Right atrium auricular region (tissue), 2 donors: ENCODE results near the gene THUMPD2. TPM values are rescaled to one million over a fixed set of nuclear protein-coding genes. Genes with fewer than 3 reads are reported as not detected.

Experiments used
- DNase-seq: peaks from one replicate; pipeline ENCODE4 v3.0.0-alpha.2; 2019; ENCODE audit warnings: low spot score
- H3K27ac ChIP-seq, 2 donors: fragments of 200-600 bp; sonication (generic); 1 replicate in 1 of 2; 2 replicates in 1 of 2; pipeline ENCODE4 v1.5.1; 2016 to 2019
- H3K27me3 ChIP-seq, 2 donors: fragments of 200-600 bp; sonication (generic); one replicate each; pipeline versions ENCODE4 v1.5.1 to v1.6.0; 2017 to 2019
- H3K36me3 ChIP-seq: fragments of 200-600 bp; sonication (generic); one replicate; pipeline ENCODE4 v1.5.1; 2016
- H3K4me1 ChIP-seq, 2 donors: fragments of 200-600 bp; sonication (generic); one replicate each; pipeline versions ENCODE4 v1.5.1 to v1.6.0; 2017 to 2019
- H3K4me3 ChIP-seq, 2 donors: fragments of 200-600 bp; sonication (generic); 1 replicate in 1 of 2; 2 replicates in 1 of 2; pipeline ENCODE4 v1.5.1; 2017 to 2019; ENCODE audit warnings: mild to moderate bottlenecking in 1 of 2, moderate library complexity in 1 of 2
- H3K9me3 ChIP-seq, 2 donors: fragments of 200-600 bp; sonication (generic); one replicate each; pipeline ENCODE4 v1.5.1; 2019
- total RNA-seq, 2 donors: library from RNA; depleted of rRNA; stranded (reverse); fragments of >200 nt; gene quantifications; one replicate each; pipeline ENCODE4 v1.1.0, GENCODE V29; 2016
- TF ChIP-seq, protein P1 (sequence below), 2 donors: fragments of 200-600 bp; sonication (generic); IDR thresholded peaks; one replicate each; pipeline ENCODE4 v1.5.1; 2019; ENCODE audit warnings: antibody characterized with exemption in 2 of 2

THUMPD2 gene
- total RNA-seq, 2 donors from 2014 or later = 5.9 to 9.4 TPM

DNA sequence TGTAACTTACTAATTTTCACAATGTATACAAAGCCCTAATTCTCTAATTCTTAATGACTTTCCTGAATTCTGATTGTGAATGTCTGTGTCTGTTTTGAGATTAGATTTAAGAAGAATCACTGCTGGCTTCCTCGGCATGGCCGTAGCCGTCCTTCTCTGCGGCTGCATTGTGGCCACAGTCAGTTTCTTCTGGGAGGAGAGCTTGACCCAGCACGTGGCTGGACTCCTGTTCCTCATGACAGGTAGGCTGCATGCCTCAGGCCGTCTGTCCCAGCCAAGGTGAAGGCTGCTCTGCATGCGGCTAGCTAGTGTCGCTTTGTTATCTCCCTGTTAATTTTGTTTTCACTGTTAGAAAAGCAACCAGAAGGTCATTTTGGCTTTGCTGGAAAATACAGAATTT lies 72.1 kb downstream of the THUMPD2 start:
- no peak overlapping the region for H3K27ac ChIP-seq
- H3K4me3 ChIP-seq = no peak overlapping the region
- H3K9me3 ChIP-seq = peaks cover 4 to 6% of the 10 kb centered on the region in 2 donors
- H3K36me3 ChIP-seq = no peaks in the 10 kb centered on the region
- no peak for DNase-seq
- no peaks in the 10 kb centered on the region for H3K4me1 ChIP-seq
- H3K27me3 ChIP-seq = no peaks in the 10 kb centered on the region
- TF ChIP-seq, protein P1, sequence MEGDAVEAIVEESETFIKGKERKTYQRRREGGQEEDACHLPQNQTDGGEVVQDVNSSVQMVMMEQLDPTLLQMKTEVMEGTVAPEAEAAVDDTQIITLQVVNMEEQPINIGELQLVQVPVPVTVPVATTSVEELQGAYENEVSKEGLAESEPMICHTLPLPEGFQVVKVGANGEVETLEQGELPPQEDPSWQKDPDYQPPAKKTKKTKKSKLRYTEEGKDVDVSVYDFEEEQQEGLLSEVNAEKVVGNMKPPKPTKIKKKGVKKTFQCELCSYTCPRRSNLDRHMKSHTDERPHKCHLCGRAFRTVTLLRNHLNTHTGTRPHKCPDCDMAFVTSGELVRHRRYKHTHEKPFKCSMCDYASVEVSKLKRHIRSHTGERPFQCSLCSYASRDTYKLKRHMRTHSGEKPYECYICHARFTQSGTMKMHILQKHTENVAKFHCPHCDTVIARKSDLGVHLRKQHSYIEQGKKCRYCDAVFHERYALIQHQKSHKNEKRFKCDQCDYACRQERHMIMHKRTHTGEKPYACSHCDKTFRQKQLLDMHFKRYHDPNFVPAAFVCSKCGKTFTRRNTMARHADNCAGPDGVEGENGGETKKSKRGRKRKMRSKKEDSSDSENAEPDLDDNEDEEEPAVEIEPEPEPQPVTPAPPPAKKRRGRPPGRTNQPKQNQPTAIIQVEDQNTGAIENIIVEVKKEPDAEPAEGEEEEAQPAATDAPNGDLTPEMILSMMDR (IDR thresholded peaks at IDR 0.05) = no peak

GRCh38 chr2:39706312-39706711 lies 72.7 kb downstream of the THUMPD2 start:
- Histone ChIP-seq H3K27ac (no peak overlapping the region), H3K27me3 (no peaks in the 10 kb centered on the region), H3K4me1 (no peaks in the 10 kb centered on the region), H3K4me3 (no peak overlapping the region), H3K9me3 (peaks cover 5 to 12% of the 10 kb centered on the region in 2 donors), H3K36me3 (no peaks in the 10 kb centered on the region)
- TF ChIP-seq, protein P1 (IDR thresholded peaks at IDR 0.05) = no peak
- DNase-seq = no peak

DNA sequence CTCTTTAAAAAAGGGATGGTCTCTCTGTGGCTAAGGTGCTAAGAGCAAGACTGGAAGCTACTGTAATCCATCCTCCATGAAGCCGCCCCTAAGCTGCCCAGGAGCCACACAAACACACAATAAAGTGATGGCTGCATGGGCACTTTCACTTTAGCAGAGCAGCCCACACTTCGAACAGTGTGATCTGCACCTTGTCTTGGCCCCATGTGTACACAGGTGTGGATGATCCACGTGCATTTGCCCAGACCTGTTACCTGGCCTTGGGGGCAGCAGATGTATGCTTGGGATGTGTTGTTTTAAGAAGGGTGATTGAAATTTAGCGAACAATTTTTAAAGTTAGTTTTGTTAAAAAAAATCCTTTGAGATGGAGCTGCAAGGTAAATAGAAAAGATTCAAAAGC lies 73.4 kb downstream of the THUMPD2 start:
- Histone ChIP-seq H3K36me3 (no peaks in the 10 kb centered on the region), H3K27me3 (no peaks in the 10 kb centered on the region), H3K4me1 (no peaks in the 10 kb centered on the region), H3K9me3 (peaks cover 5 to 19% of the 10 kb centered on the region in 2 donors), H3K4me3 (no peak overlapping the region), H3K27ac (no peak overlapping the region)
- TF ChIP-seq, protein P1 (IDR thresholded peaks at IDR 0.05) = no peak
- no peak for DNase-seq

- Histone ChIP-seq H3K4me3 (no peak overlapping the region), H3K4me1 (no peaks in the 10 kb centered on the region), H3K36me3 (no peaks in the 10 kb centered on the region), H3K9me3 (peaks cover 5 to 30% of the 10 kb centered on the region in 2 donors), H3K27ac (no peak overlapping the region), H3K27me3 (no peaks in the 10 kb centered on the region)
- no peak for DNase-seq
- TF ChIP-seq, protein P1 (IDR thresholded peaks at IDR 0.05) = no peak
These were observed 74.5 kb downstream of the THUMPD2 start for GRCh38 chr2:39704540-39704939.

GRCh38 chr2:39703181-39703872 lies 75.7 kb downstream of the THUMPD2 start:
- TF ChIP-seq, protein P1 (IDR thresholded peaks at IDR 0.05) = no peak
- Histone ChIP-seq H3K9me3 (peaks cover 5 to 31% of the 10 kb centered on the region in 2 donors), H3K27me3 (no peaks in the 10 kb centered on the region), H3K4me1 (no peaks in the 10 kb centered on the region), H3K27ac (no peak overlapping the region), H3K4me3 (no peak overlapping the region), H3K36me3 (no peaks in the 10 kb centered on the region)
- DNase-seq = no peak

DNA sequence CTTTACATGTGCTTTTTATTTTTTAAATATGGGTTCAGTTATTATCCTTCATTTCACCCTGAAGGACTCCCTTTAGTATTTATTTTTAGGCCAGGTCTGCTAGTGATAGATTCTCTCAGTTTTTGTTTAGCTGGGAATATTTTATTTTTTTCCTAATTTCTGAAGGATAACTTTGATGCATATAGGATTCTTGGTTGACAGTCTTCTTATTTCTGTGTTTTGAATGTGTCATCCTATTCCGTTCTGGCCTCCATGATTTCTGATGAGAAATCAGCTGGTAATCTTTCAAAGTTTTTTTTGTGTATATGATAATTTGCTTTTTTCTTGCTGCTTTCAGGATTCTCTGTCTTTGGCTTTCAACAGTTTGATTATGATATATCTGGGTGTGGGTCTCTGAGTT lies 77.9 kb downstream of the THUMPD2 start:
- peaks cover 0 to 19% of the 10 kb centered on the region in 2 donors for H3K4me1 ChIP-seq
- DNase-seq = no peak
- TF ChIP-seq, protein P1 (IDR thresholded peaks at IDR 0.05) = no peak
- H3K36me3 ChIP-seq = no peaks in the 10 kb centered on the region
- H3K9me3 ChIP-seq = peaks cover 5 to 31% of the 10 kb centered on the region in 2 donors
- H3K27me3 ChIP-seq = no peaks in the 10 kb centered on the region
- H3K27ac ChIP-seq = no peak overlapping the region
- H3K4me3 ChIP-seq = no peak overlapping the region
